Liver (tissue), 9 donors: ENCODE measurements around the gene SNRPF. TPM values are rescaled to one million over a fixed set of nuclear protein-coding genes. Genes with fewer than 3 reads are reported as not detected.

Experiments
- DNase-seq: peaks from one replicate; pipeline ENCODE4 v3.0.0-alpha.2; 2017; ENCODE audit warnings: low spot score
- H3K27ac ChIP-seq, 2 donors: one replicate each; pipeline ENCODE4 v1.7.0; 2013; ENCODE audit warnings: inconsistent platforms in 2 of 2, low read length in 2 of 2, control low read depth in 1 of 2, low read depth in 1 of 2, mild to moderate bottlenecking in 1 of 2
- H3K27me3 ChIP-seq, 4 donors: one replicate each; pipeline versions ENCODE4 v1.6.1 to v1.7.0; 2013; ENCODE audit warnings: low read length in 3 of 4, inconsistent platforms in 1 of 4, mild to moderate bottlenecking in 1 of 4, moderate library complexity in 1 of 4; ENCODE audit not compliant: control insufficient read depth in 4 of 4, insufficient read depth in 4 of 4
- H3K36me3 ChIP-seq, 4 donors: one replicate each; pipeline versions ENCODE4 v1.6.1 to v1.7.0; 2013; ENCODE audit warnings: low read length in 3 of 4, mild to moderate bottlenecking in 3 of 4, low read depth in 1 of 4, moderate library complexity in 1 of 4; ENCODE audit not compliant: control insufficient read depth in 4 of 4, insufficient read depth in 3 of 4
- H3K4me1 ChIP-seq, 4 donors: one replicate each; pipeline versions ENCODE4 v1.6.1 to v1.7.0; 2013; ENCODE audit warnings: low read length in 3 of 4, mild to moderate bottlenecking in 3 of 4, moderate library complexity in 1 of 4; ENCODE audit not compliant: control insufficient read depth in 4 of 4, insufficient read depth in 4 of 4
- H3K4me3 ChIP-seq, 3 donors: one replicate each; pipeline versions ENCODE4 v1.6.1 to v1.7.0; 2013; ENCODE audit warnings: low read length in 3 of 3, control low read depth in 1 of 3, low read depth in 1 of 3, mild to moderate bottlenecking in 1 of 3
- H3K9ac ChIP-seq, 2 donors: one replicate each; pipeline ENCODE4 v1.7.0; 2013; ENCODE audit warnings: low read length in 2 of 2, mild to moderate bottlenecking in 2 of 2, moderate library complexity in 2 of 2, control low read depth in 1 of 2, low read depth in 1 of 2
- H3K9me3 ChIP-seq, 4 donors: one replicate each; pipeline versions ENCODE4 v1.6.1 to v1.7.0; 2013; ENCODE audit warnings: low read length in 3 of 4; ENCODE audit not compliant: control insufficient read depth in 4 of 4
- EGR1 ChIP-seq, 2 donors: IDR thresholded peaks; 2 replicates each; pipeline ENCODE4 v1.6.1; 2016 to 2018; ENCODE audit warnings: antibody characterized with exemption in 2 of 2, low read depth in 2 of 2
- FOXA1 ChIP-seq: IDR thresholded peaks from 2 replicates; pipeline ENCODE4 v1.6.1; 2016; ENCODE audit warnings: antibody characterized with exemption
- FOXA2 ChIP-seq: IDR thresholded peaks from 2 replicates; pipeline ENCODE4 v1.6.1; 2016; ENCODE audit warnings: antibody characterized with exemption
- GABPA ChIP-seq, 2 donors: IDR thresholded peaks in 1 of 2; conservative IDR thresholded peaks in 1 of 2; 2 replicates each; pipeline ENCODE4 v1.6.1; 2016; ENCODE audit warnings: antibody characterized with exemption in 2 of 2, mild to moderate bottlenecking in 1 of 2, moderate library complexity in 1 of 2
- HNF4A ChIP-seq, 2 donors: conservative IDR thresholded peaks; 2 replicates each; pipeline ENCODE4 v1.6.1; 2016; ENCODE audit warnings: antibody characterized with exemption in 2 of 2, mild to moderate bottlenecking in 2 of 2
- HNF4G ChIP-seq: IDR thresholded peaks from 2 replicates; pipeline ENCODE4 v1.6.1; 2016; ENCODE audit warnings: antibody characterized with exemption
- JUND ChIP-seq, 2 donors: IDR thresholded peaks; 2 replicates each; pipeline ENCODE4 v1.6.1; 2016; ENCODE audit warnings: antibody characterized with exemption in 2 of 2
- MAX ChIP-seq: IDR thresholded peaks from 2 replicates; pipeline ENCODE4 v1.6.1; 2016; ENCODE audit warnings: antibody characterized with exemption
- NR2F2 ChIP-seq: IDR thresholded peaks from 2 replicates; pipeline ENCODE4 v1.6.1; 2016; ENCODE audit warnings: antibody characterized with exemption
- RAD21 ChIP-seq, 2 donors: IDR thresholded peaks; 2 replicates each; pipeline ENCODE4 v1.6.1; 2016; ENCODE audit warnings: antibody characterized with exemption in 2 of 2, mild to moderate bottlenecking in 2 of 2
- RXRA ChIP-seq, 2 donors: IDR thresholded peaks; 2 replicates each; pipeline ENCODE4 v1.6.1; 2017 to 2018; ENCODE audit warnings: antibody characterized with exemption in 2 of 2, mild to moderate bottlenecking in 1 of 2
- SP1 ChIP-seq: IDR thresholded peaks from 2 replicates; pipeline ENCODE4 v1.6.1; 2018; ENCODE audit warnings: antibody characterized with exemption, mild to moderate bottlenecking
- TAF1 ChIP-seq: conservative IDR thresholded peaks from 2 replicates; pipeline ENCODE4 v1.6.1; 2016; ENCODE audit warnings: antibody characterized with exemption, mild to moderate bottlenecking
- YY1 ChIP-seq: IDR thresholded peaks from 2 replicates; pipeline ENCODE4 v1.6.1; 2016; ENCODE audit warnings: antibody characterized with exemption, mild to moderate bottlenecking
- WGBS: extraction: QIAGEN DNeasy Blood & Tissue Kit; methylation state at CpG from one replicate; pipeline ENCODE4 v1.1.7; 2013; 5-methylcytosine and 5-hydroxymethylcytosine counted together
- polyA plus RNA-seq, 2 donors: library from polyadenylated mRNA; stranded (reverse) in 1 of 2; unstranded in 1 of 2; fragments of 200-250 nt in 1 of 2; fragments of >200 nt in 1 of 2; fragmentation: Nextera tagmentation in 1 of 2; extraction: Ambion mirVana in 1 of 2; gene quantifications; one replicate each; pipeline versions ENCODE4 v1.2.1 to v1.2.3, GENCODE V29; 2013 to 2015
- total RNA-seq, 2 donors: library from RNA; depleted of rRNA; stranded (reverse); fragments of >200 nt; gene quantifications; one replicate each; pipeline ENCODE4 v1.2.3, GENCODE V29; 2014
- TF ChIP-seq, protein P1 (sequence below): IDR thresholded peaks from 2 replicates; pipeline ENCODE4 v1.6.1; 2016; ENCODE audit warnings: antibody characterized with exemption
- TF ChIP-seq, protein P2 (sequence below): IDR thresholded peaks from 2 replicates; pipeline ENCODE4 v1.6.1; 2016; ENCODE audit warnings: antibody characterized with exemption
- TF ChIP-seq, protein P3 (sequence below): IDR thresholded peaks from 2 replicates; pipeline ENCODE4 v1.6.1; 2016; ENCODE audit warnings: antibody characterized with exemption, mild to moderate bottlenecking
- TF ChIP-seq, protein P4 (sequence below): fragments of 150-350 bp; IDR thresholded peaks from 2 replicates; pipeline ENCODE4 v1.5.1; 2017; ENCODE audit warnings: improper control_type of control experiment, low read depth, low read length; ENCODE audit not compliant: missing input control
- donor health status: healthy.
- donor health status: healthy.
- donor health status: healthy.
- donor health status: healthy.
- donor health status: healthy.

SNRPF gene
- total and polyA plus RNA-seq, 4 donors, result 5.4 to 35.9 (median 12.4) TPM

DNA sequence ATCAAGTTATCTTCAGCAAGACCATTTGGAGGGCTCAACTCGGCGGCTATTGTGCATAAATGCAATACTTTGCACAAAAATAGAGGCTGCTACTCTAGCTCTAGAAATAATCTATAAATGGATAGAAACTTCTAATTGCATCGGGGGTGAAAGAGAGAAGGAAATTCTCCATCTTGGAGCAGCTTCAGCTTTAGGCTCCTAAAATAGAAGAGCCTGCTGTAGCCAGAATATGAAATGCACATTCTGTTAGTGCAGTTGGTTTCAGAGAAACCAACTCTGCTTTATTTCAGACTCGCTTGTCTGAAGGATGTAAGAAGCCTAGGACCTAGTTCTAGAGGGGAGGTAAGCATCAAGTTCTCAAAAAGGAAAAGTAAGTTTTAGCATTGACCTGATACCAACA, 38.1 kb downstream of the SNRPF start:
- Histone ChIP-seq H3K4me3 (no peak overlapping the region), H3K27me3 (no peaks in the 10 kb centered on the region), H3K9me3 (no peaks in the 10 kb centered on the region), H3K27ac (no peak overlapping the region), H3K4me1 (no peaks in the 10 kb centered on the region), H3K9ac (no peak overlapping the region), H3K36me3 (no peaks in the 10 kb centered on the region)
- WGBS, result 96% methylated on average over 4 of the region's 4 CpGs
- no peak for DNase-seq
- TF ChIP-seq HNF4A (conservative IDR thresholded peaks at IDR 0.05) (no peak), FOXA1 (no peak), EGR1 (IDR thresholded peaks at IDR 0.05; ENCODE audit: low read depth in 2 of 2) (no peak), TAF1 (no peak), RAD21 (IDR thresholded peaks at IDR 0.05) (no peak), NR2F2 (no peak), MAX (no peak), HNF4G (no peak), FOXA2 (no peak), YY1 (no peak), GABPA (IDR thresholded peaks at IDR 0.05 in 1 of 2, conservative IDR thresholded peaks at IDR 0.05 in 1 of 2) (no peak), SP1 (no peak)
- TF ChIP-seq, protein P1, sequence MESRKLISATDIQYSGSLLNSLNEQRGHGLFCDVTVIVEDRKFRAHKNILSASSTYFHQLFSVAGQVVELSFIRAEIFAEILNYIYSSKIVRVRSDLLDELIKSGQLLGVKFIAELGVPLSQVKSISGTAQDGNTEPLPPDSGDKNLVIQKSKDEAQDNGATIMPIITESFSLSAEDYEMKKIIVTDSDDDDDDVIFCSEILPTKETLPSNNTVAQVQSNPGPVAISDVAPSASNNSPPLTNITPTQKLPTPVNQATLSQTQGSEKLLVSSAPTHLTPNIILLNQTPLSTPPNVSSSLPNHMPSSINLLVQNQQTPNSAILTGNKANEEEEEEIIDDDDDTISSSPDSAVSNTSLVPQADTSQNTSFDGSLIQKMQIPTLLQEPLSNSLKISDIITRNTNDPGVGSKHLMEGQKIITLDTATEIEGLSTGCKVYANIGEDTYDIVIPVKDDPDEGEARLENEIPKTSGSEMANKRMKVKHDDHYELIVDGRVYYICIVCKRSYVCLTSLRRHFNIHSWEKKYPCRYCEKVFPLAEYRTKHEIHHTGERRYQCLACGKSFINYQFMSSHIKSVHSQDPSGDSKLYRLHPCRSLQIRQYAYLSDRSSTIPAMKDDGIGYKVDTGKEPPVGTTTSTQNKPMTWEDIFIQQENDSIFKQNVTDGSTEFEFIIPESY, result no peak
- TF ChIP-seq, protein P2, sequence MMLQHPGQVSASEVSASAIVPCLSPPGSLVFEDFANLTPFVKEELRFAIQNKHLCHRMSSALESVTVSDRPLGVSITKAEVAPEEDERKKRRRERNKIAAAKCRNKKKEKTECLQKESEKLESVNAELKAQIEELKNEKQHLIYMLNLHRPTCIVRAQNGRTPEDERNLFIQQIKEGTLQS, result no peak
- TF ChIP-seq, protein P3, sequence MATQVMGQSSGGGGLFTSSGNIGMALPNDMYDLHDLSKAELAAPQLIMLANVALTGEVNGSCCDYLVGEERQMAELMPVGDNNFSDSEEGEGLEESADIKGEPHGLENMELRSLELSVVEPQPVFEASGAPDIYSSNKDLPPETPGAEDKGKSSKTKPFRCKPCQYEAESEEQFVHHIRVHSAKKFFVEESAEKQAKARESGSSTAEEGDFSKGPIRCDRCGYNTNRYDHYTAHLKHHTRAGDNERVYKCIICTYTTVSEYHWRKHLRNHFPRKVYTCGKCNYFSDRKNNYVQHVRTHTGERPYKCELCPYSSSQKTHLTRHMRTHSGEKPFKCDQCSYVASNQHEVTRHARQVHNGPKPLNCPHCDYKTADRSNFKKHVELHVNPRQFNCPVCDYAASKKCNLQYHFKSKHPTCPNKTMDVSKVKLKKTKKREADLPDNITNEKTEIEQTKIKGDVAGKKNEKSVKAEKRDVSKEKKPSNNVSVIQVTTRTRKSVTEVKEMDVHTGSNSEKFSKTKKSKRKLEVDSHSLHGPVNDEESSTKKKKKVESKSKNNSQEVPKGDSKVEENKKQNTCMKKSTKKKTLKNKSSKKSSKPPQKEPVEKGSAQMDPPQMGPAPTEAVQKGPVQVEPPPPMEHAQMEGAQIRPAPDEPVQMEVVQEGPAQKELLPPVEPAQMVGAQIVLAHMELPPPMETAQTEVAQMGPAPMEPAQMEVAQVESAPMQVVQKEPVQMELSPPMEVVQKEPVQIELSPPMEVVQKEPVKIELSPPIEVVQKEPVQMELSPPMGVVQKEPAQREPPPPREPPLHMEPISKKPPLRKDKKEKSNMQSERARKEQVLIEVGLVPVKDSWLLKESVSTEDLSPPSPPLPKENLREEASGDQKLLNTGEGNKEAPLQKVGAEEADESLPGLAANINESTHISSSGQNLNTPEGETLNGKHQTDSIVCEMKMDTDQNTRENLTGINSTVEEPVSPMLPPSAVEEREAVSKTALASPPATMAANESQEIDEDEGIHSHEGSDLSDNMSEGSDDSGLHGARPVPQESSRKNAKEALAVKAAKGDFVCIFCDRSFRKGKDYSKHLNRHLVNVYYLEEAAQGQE, result no peak
- TF ChIP-seq, protein P4, sequence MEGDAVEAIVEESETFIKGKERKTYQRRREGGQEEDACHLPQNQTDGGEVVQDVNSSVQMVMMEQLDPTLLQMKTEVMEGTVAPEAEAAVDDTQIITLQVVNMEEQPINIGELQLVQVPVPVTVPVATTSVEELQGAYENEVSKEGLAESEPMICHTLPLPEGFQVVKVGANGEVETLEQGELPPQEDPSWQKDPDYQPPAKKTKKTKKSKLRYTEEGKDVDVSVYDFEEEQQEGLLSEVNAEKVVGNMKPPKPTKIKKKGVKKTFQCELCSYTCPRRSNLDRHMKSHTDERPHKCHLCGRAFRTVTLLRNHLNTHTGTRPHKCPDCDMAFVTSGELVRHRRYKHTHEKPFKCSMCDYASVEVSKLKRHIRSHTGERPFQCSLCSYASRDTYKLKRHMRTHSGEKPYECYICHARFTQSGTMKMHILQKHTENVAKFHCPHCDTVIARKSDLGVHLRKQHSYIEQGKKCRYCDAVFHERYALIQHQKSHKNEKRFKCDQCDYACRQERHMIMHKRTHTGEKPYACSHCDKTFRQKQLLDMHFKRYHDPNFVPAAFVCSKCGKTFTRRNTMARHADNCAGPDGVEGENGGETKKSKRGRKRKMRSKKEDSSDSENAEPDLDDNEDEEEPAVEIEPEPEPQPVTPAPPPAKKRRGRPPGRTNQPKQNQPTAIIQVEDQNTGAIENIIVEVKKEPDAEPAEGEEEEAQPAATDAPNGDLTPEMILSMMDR, result no peak

DNA sequence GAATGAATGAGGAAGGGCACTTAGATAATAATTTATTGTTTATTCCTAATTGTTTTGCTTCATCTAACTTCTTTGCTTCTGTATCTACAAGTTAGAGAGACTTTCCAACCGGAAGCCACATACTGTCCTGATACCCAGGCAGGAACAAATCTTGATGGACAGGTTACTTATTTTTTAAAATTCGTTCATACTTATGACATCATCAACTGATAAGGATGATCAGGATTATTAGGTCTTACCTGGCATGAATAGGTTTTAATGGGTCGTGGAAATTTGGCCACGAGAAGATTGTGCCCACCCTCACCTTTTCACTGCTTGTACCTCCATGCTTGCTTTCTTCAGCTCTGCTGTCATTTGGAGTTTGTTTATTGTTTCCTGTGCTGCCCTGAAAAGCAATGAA, 39.3 kb downstream of the SNRPF start:
- Histone ChIP-seq H3K9ac (no peak overlapping the region), H3K27ac (no peak overlapping the region), H3K9me3 (peaks cover 0 to 4% (median 2%) of the 10 kb centered on the region in 4 donors), H3K36me3 (no peaks in the 10 kb centered on the region), H3K4me1 (no peaks in the 10 kb centered on the region), H3K27me3 (no peaks in the 10 kb centered on the region), H3K4me3 (no peak overlapping the region)
- 74% methylated on average over 4 of the region's 4 CpGs for WGBS
- no peak for TF ChIP-seq HNF4A (conservative IDR thresholded peaks at IDR 0.05)
- no peak for TF ChIP-seq HNF4G
- TF ChIP-seq YY1, result no peak
- no peak for TF ChIP-seq JUND (IDR thresholded peaks at IDR 0.05)
- no peak for TF ChIP-seq EGR1 (IDR thresholded peaks at IDR 0.05; ENCODE audit: low read depth in 2 of 2)
- TF ChIP-seq, protein P1, result no peak
- TF ChIP-seq TAF1, result no peak
- TF ChIP-seq SP1, result no peak
- TF ChIP-seq, protein P2, result no peak
- TF ChIP-seq MAX, result no peak
- no peak for TF ChIP-seq RXRA (IDR thresholded peaks at IDR 0.05)
- TF ChIP-seq, protein P4, result no peak
- TF ChIP-seq RAD21 (IDR thresholded peaks at IDR 0.05), result no peak
- no peak for TF ChIP-seq GABPA (IDR thresholded peaks at IDR 0.05 in 1 of 2, conservative IDR thresholded peaks at IDR 0.05 in 1 of 2)
- no peak for DNase-seq
